A549 (cell line): Measurements from ENCODE around the gene KIFBP. TPM values are rescaled to one million over a fixed set of nuclear protein-coding genes. Genes with fewer than 3 reads are reported as not detected.

Experiments used
- ATAC-seq, 2 experiments: fragments of 200-7000 bp in 1 of 2; fragments of >200 bp in 1 of 2; cut with Nextera tagmentation in 1 of 2; cut with Tn5 transposase in 1 of 2; 3 replicates each; pipeline versions ENCODE4 v1.8.0 to v1.9.1; 2018 to 2020; ENCODE audit warnings: mild to moderate bottlenecking in 1 of 2, moderate library complexity in 1 of 2
- CTCF ChIA-PET: fragments of 300-600 bp; sonication (Branson Sonifier 250); formaldehyde crosslinking; extraction: SDS; loops from one replicate; lab custom pipeline; 2021; ENCODE audit warnings: antibody characterized with exemption, inconsistent platforms; lab: Yijun Ruan, JAX
- POLR2A ChIA-PET: fragments of 350-600 bp; formaldehyde crosslinking; extraction: SDS; loops from one replicate; lab custom pipeline; 2021; ENCODE audit warnings: antibody characterized with exemption, inconsistent platforms; lab: Yijun Ruan, JAX
- DNase-seq, 2 experiments: peaks; one replicate each; pipeline versions ENCODE4 v3.0.0 to v3.0.0-alpha.2; 2011 to 2016; ENCODE audit warnings: low read depth in 1 of 2, low spot score in 1 of 2
- FAIRE-seq: peaks from 2 replicates; lab custom pipeline; 2011; peaks lifted over from hg19 to GRCh38; lab: Jason Lieb, UNC
- H3K27ac ChIP-seq, 2 experiments: fragments of >200 bp; sonication (Bioruptor Twin); formaldehyde crosslinking; 3 replicates each; pipeline ENCODE4 v1.5.1; 2016 to 2017
- H3K4me1 ChIP-seq: fragments of >200 bp; sonication (Bioruptor Twin); formaldehyde crosslinking; 3 replicates; pipeline ENCODE4 v1.6.1; 2016
- H3K4me2 ChIP-seq: fragments of >200 bp; sonication (Bioruptor Twin); formaldehyde crosslinking; 3 replicates; pipeline ENCODE4 v1.6.1; 2016
- H3K4me3 ChIP-seq: fragments of >200 bp; sonication (Bioruptor Twin); formaldehyde crosslinking; 3 replicates; pipeline ENCODE4 v1.5.1; 2016
- H3K9me3 ChIP-seq: fragments of >200 bp; sonication (Bioruptor Twin); formaldehyde crosslinking; 3 replicates; pipeline ENCODE4 v1.6.1; 2016
- BHLHE40 ChIP-seq: IDR thresholded peaks from 2 replicates; pipeline ENCODE4 v1.6.1; 2012; ENCODE audit warnings: low read depth, low read length, inconsistent platforms
- CEBPB ChIP-seq, 2 experiments: fragments of >200 bp in 1 of 2; sonication (Bioruptor Twin) in 1 of 2; formaldehyde crosslinking in 1 of 2; IDR thresholded peaks; 2 replicates each; pipeline ENCODE4 v1.6.1; 2012 to 2016
- CHD2 ChIP-seq: fragments of 150-350 bp; IDR thresholded peaks from 2 replicates; pipeline ENCODE4 v1.6.1; 2014; ENCODE audit warnings: low read length; ENCODE audit not compliant: partially characterized antibody
- CHD4 ChIP-seq: fragments of 200-600 bp; sonication (generic); IDR thresholded peaks from 2 replicates; pipeline ENCODE4 v1.6.1; 2016; ENCODE audit warnings: antibody characterized with exemption, mild to moderate bottlenecking, borderline replicate concordance
- EHMT2 ChIP-seq: fragments of 200-600 bp; sonication (generic); IDR thresholded peaks from 2 replicates; pipeline ENCODE4 v1.6.1; 2016; ENCODE audit warnings: antibody characterized with exemption, low read depth, mild to moderate bottlenecking, moderate library complexity
- FOSB ChIP-seq: fragments of 250-450 bp; sonication (Bioruptor Pico); IDR thresholded peaks from 2 replicates; pipeline ENCODE4 v1.5.0; 2020; ENCODE audit warnings: mild to moderate bottlenecking, moderate library complexity
- FOSL2 ChIP-seq, 2 experiments: fragments of 450-650 bp in 1 of 2; fragments of >200 bp in 1 of 2; sonication (Bioruptor Twin) in 1 of 2; formaldehyde crosslinking; IDR thresholded peaks; 2 replicates each; pipeline versions ENCODE4 v1.5.0 to v1.6.1; 2016 to 2020; ENCODE audit warnings: mild to moderate bottlenecking in 1 of 2, moderate library complexity in 1 of 2
- HOXA7 ChIP-seq: fragments of 250-450 bp; sonication (Bioruptor Pico); IDR thresholded peaks from 2 replicates; pipeline ENCODE4 v1.5.0; 2020; ENCODE audit warnings: mild to moderate bottlenecking, moderate library complexity
- JUN ChIP-seq, 2 experiments: fragments of >200 bp; sonication (Bioruptor Twin); formaldehyde crosslinking; IDR thresholded peaks; 2 replicates in 1 of 2; 3 replicates in 1 of 2; pipeline ENCODE4 v1.6.1; 2016 to 2017
- JUNB ChIP-seq: fragments of >200 bp; sonication (Bioruptor Twin); formaldehyde crosslinking; IDR thresholded peaks from 2 replicates; pipeline ENCODE4 v1.6.1; 2016
- MAFK ChIP-seq: fragments of 450-650 bp; IDR thresholded peaks from 2 replicates; pipeline ENCODE4 v1.6.1; 2014; ENCODE audit not compliant: partially characterized antibody
- MYC ChIP-seq: IDR thresholded peaks from 2 replicates; pipeline ENCODE4 v1.6.1; 2012; ENCODE audit warnings: mild to moderate bottlenecking, inconsistent platforms, low read length, improper control_type of control experiment, borderline replicate concordance
- NR3C1 ChIP-seq: fragments of >200 bp; sonication (Bioruptor Twin); formaldehyde crosslinking; IDR thresholded peaks from 3 replicates; pipeline ENCODE4 v1.6.1; 2017
- PHF8 ChIP-seq: fragments of 200-600 bp; sonication (generic); IDR thresholded peaks from 2 replicates; pipeline ENCODE4 v1.6.1; 2016; ENCODE audit warnings: low read depth, mild to moderate bottlenecking, antibody characterized with exemption, moderate library complexity, borderline replicate concordance
- POLR2A ChIP-seq: IDR thresholded peaks from 2 replicates; pipeline ENCODE4 v1.6.1; 2012; ENCODE audit warnings: mild to moderate bottlenecking, low read length
- RARB ChIP-seq: fragments of 250-450 bp; sonication (Bioruptor Pico); IDR thresholded peaks from 2 replicates; pipeline ENCODE4 v1.8.0; 2021; ENCODE audit warnings: mild to moderate bottlenecking, moderate library complexity
- RCOR1 ChIP-seq: fragments of 150-350 bp; IDR thresholded peaks from 2 replicates; pipeline ENCODE4 v1.6.1; 2014; ENCODE audit warnings: antibody characterized with exemption, low read length, low read depth
- TFCP2L1 ChIP-seq: fragments of 250-450 bp; sonication (Bioruptor Pico); IDR thresholded peaks from 2 replicates; pipeline ENCODE4 v1.5.0; 2021; ENCODE audit warnings: mild to moderate bottlenecking
- ZFP36 ChIP-seq: fragments of 450-650 bp; IDR thresholded peaks from 2 replicates; pipeline ENCODE4 v1.6.1; 2014; ENCODE audit warnings: borderline replicate concordance; ENCODE audit not compliant: partially characterized antibody
- ZNF302 ChIP-seq: fragments of 250-450 bp; sonication (Bioruptor Pico); IDR thresholded peaks from 2 replicates; pipeline ENCODE4 v1.9.0; 2021; ENCODE audit warnings: inconsistent platforms, mild to moderate bottlenecking, moderate library complexity
- ZSCAN20 ChIP-seq: fragments of 250-450 bp; sonication (Bioruptor Pico); IDR thresholded peaks from 2 replicates; pipeline ENCODE4 v1.8.0; 2022; ENCODE audit warnings: mild to moderate bottlenecking, moderate library complexity
- WGBS: methylation state at CpG from one replicate; pipeline ENCODE4 v1.1.6; 2017; ENCODE audit errors: missing lambda C conversion rate; 5-methylcytosine and 5-hydroxymethylcytosine counted together
- polyA plus RNA-seq, 4 experiments: library from polyadenylated mRNA; depleted of rRNA in 3 of 4; stranded (reverse); fragments of >200 nt; fragmentation: RNase III in 1 of 4; extraction: RNeasy Plus Mini Kit Qiagen cat#74134 plus additional on column Dnase treatment in 1 of 4; gene quantifications; 2 replicates in 3 of 4; 3 replicates in 1 of 4; pipeline ENCODE4 v1.2.3, GENCODE V29; 2011 to 2017
- TF ChIP-seq, protein P1 (sequence below): IDR thresholded peaks from 2 replicates; pipeline ENCODE4 v1.6.1; 2012
- TF ChIP-seq, protein P2 (sequence below): IDR thresholded peaks from 2 replicates; pipeline ENCODE4 v1.6.1; 2012; ENCODE audit warnings: low read depth, borderline replicate concordance
- TF ChIP-seq, protein P3 (sequence below): fragments of 150-350 bp; IDR thresholded peaks from 2 replicates; pipeline ENCODE4 v1.6.1; 2014; ENCODE audit warnings: low read depth, mild to moderate bottlenecking, low read length

KIFBP gene
- polyA plus RNA-seq, 2 of the 4 experiments (the other 2 are of a cell fraction), result 36.1 to 53.8 TPM

DNA sequence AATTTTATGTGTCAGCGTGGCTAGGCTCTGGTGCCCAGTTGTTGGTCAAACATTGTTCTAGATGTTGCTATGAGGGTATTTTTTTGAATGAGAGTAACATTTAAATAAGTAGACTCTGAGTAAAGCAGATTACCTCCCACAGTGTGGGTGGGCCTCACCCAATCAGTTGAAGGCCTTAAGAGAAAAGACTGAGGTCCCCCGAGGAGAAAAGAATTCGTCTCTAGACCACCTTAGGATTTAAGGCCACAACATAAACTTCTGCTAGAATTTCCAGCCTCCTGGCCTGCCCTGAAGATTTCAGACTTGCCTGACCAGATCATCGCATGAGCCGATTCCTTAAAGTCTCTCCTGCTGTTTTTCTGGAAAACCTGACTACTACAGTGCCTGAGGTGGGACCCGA lies 54.2 kb downstream of the KIFBP start:
- CTCF ChIA-PET, result interaction anchor here (1.2 kb wide), 1 partner anchor 17 kb away, joined by 4 read pairs; no protein-coding TSS in a partner anchor
- WGBS, result 75% methylated on average over 6 of the region's 6 CpGs

DNA sequence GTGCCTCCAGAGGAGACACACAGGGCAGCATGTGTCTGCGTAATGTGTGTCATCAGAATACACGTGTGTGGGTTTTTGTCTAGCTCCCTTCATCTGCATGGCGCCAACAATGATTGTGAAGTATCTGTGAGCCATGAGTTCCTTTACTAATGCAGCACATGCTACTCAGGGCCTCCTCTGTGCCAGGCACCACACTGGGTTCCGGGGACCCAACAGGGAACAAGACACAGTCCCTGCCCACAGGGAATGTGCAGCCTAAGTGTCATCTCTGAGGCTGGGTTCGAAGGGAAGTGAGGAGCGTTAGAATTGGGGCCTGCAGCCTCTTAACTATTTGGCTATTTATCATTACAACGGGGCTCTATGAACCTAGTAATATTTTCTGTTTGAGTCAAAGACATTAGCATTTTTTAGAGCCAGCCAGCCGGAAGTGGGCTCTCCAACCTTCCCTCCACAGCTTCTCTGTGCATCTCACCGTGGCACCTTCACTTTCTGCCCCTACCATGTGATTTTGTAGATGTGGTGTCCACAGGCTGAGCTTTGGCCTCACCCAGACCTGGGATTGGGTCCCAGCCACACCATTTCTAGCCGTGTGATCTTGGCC lies 55.4 kb downstream of the KIFBP start:
- H3K4me3 ChIP-seq, result no peak overlapping the region
- no peak overlapping the region for H3K4me2 ChIP-seq
- FAIRE-seq (no peak), ATAC-seq (no peak), DNase-seq (no peak)
- no peak overlapping the region for H3K27ac ChIP-seq
- no peaks in the 10 kb centered on the region for H3K9me3 ChIP-seq
- TF ChIP-seq JUNB, result no peak
- TF ChIP-seq CHD2, result no peak
- no peak for TF ChIP-seq CHD4
- ChIA-PET POLR2A (interaction anchor here (0.6 kb wide), 1 partner anchor 671 kb away, joined by 4 read pairs; no protein-coding TSS in a partner anchor), CTCF (interaction anchor here (0.7 to 1.2 kb wide), 3 partner anchors 7 to 26 kb away, joined by 3 to 4 read pairs (median 4); no protein-coding TSS in a partner anchor)
- WGBS, result 74% methylated on average over 10 of the region's 10 CpGs
- H3K4me1 ChIP-seq, result no peaks in the 10 kb centered on the region

More for the DNA sequence above, 54.2 kb downstream of the KIFBP start:
- Histone ChIP-seq H3K4me1 (no peaks in the 10 kb centered on the region), H3K27ac (no peak overlapping the region), H3K4me2 (no peak overlapping the region), H3K4me3 (no peak overlapping the region), H3K9me3 (no peaks in the 10 kb centered on the region)
- no peak for FAIRE-seq
- POLR2A ChIA-PET, result no interaction called here
- no peak for DNase-seq
- TF ChIP-seq RCOR1 (no peak), FOSB (no peak), TFCP2L1 (CRISPR knock-in tag) (no peak)
- ATAC-seq, result no peak

GRCh38 chr10:69044546-69044945 lies 55.9 kb downstream of the KIFBP start:
- no peak overlapping the region for H3K4me2 ChIP-seq
- DNase-seq (no peak), FAIRE-seq (no peak), ATAC-seq (no peak)
- no peaks in the 10 kb centered on the region for H3K9me3 ChIP-seq
- no peak for TF ChIP-seq JUN (IDR thresholded peaks at IDR 0.05)
- no peak for TF ChIP-seq ZFP36
- TF ChIP-seq MYC, result no peak
- TF ChIP-seq ZSCAN20 (CRISPR knock-in tag), result no peak
- TF ChIP-seq BHLHE40, result no peak
- ChIA-PET POLR2A (interaction anchor here (0.7 kb wide), 1 partner anchor 712 kb away, joined by 5 read pairs; the partner anchor contains the start of gene PBLD), CTCF (interaction anchor here (0.7 to 1.1 kb wide), 2 partner anchors 27 to 66 kb away, joined by 3 to 4 read pairs; no protein-coding TSS in a partner anchor)
- H3K4me3 ChIP-seq, result no peak overlapping the region
- H3K27ac ChIP-seq, result no peak overlapping the region
- no peaks in the 10 kb centered on the region for H3K4me1 ChIP-seq
- WGBS, result 95% methylated on average over 1 of the region's 1 CpG

DNA sequence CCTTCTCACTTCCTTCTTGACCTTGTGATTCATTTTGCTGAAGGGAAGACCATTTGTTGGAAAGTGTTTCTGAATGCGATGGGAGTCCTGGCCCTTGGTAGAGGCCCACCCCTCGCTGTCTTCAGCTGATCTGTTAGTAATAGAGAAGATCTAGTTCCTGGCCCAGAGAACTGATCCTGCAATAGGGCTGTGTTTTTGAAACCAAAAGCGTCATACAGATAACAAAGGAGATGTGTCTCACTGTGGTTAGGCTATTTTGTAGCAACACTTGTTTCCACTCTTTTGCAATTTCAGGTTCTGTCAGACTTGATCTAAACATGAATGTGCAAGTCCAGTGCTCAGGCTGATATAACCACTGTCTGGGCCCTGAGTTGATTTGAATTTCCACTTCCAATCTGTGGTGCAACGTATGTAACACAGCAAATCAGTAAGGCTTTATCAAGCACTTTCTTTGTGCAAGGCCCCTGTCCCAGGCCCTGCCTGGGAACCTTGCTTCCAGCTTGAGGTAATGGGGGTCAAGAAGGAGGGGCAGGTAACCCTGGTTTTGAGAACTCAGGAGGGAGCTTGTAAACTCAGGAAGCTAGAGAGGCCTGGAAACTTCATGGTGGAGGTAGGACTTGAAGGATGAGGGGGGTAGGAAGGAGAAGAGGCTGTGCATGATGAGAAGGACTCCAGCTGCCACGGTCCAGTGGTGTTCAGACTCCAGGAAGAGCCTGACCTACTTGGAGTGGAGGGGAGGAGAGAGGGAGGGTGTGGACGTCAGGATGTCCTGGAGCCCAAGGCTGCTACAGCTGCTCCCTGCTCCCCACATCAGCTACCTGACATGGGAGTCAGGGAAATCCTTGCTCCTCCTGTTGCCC lies 57.1 kb downstream of the KIFBP start:
- ChIA-PET CTCF (interaction anchor here (1.0 to 1.3 kb wide), 3 partner anchors 15 to 47 kb away, joined by 3 to 4 read pairs (median 4); no protein-coding TSS in a partner anchor), POLR2A (no interaction called here)
- Histone ChIP-seq H3K4me1 (no peaks in the 10 kb centered on the region), H3K9me3 (no peaks in the 10 kb centered on the region), H3K4me2 (no peak overlapping the region), H3K4me3 (no peak overlapping the region), H3K27ac (no peak overlapping the region)
- DNase-seq (no peak), FAIRE-seq (no peak), ATAC-seq (0 out of 6 replicates have a peak, but pooled peaks of 1 of the 2 experiments have one; percentile 14)
- 62% methylated on average over 6 of the region's 6 CpGs for WGBS
- TF ChIP-seq RARB, result no peak
- TF ChIP-seq EHMT2, result no peak
- TF ChIP-seq ZNF302 (CRISPR knock-in tag), result no peak
- no peak for TF ChIP-seq PHF8
- TF ChIP-seq, protein P1, sequence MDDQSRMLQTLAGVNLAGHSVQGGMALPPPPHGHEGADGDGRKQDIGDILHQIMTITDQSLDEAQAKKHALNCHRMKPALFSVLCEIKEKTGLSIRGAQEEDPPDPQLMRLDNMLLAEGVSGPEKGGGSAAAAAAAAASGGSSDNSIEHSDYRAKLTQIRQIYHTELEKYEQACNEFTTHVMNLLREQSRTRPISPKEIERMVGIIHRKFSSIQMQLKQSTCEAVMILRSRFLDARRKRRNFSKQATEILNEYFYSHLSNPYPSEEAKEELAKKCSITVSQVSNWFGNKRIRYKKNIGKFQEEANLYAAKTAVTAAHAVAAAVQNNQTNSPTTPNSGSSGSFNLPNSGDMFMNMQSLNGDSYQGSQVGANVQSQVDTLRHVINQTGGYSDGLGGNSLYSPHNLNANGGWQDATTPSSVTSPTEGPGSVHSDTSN, result no peak
- no peak for TF ChIP-seq MAFK
- no peak for TF ChIP-seq TFCP2L1 (CRISPR knock-in tag)
- TF ChIP-seq, protein P2, sequence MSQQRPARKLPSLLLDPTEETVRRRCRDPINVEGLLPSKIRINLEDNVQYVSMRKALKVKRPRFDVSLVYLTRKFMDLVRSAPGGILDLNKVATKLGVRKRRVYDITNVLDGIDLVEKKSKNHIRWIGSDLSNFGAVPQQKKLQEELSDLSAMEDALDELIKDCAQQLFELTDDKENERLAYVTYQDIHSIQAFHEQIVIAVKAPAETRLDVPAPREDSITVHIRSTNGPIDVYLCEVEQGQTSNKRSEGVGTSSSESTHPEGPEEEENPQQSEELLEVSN, result no peak
- no peak for TF ChIP-seq FOSL2 (IDR thresholded peaks at IDR 0.05)
- TF ChIP-seq FOSL2 (CRISPR knock-in tag; IDR thresholded peaks at IDR 0.05), result no peak
- TF ChIP-seq, protein P3, sequence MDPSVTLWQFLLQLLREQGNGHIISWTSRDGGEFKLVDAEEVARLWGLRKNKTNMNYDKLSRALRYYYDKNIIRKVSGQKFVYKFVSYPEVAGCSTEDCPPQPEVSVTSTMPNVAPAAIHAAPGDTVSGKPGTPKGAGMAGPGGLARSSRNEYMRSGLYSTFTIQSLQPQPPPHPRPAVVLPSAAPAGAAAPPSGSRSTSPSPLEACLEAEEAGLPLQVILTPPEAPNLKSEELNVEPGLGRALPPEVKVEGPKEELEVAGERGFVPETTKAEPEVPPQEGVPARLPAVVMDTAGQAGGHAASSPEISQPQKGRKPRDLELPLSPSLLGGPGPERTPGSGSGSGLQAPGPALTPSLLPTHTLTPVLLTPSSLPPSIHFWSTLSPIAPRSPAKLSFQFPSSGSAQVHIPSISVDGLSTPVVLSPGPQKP, result no peak
- TF ChIP-seq JUNB, result no peak
- TF ChIP-seq POLR2A, result no peak
- TF ChIP-seq NR3C1, result no peak
- no peak for TF ChIP-seq MYC
- no peak for TF ChIP-seq HOXA7
- TF ChIP-seq CEBPB (IDR thresholded peaks at IDR 0.05), result no peak
